ENCODE data around the gene PIM1. TPM values are rescaled to one million over a fixed set of nuclear protein-coding genes. Genes with fewer than 3 reads are reported as not detected.

The PIM1 gene
- total and polyA plus RNA-seq, 9 of the 15 experiments (the other 6 are each of a cell fraction or from before 2014, with no cell fraction given), result 19.0 to 789 (median 212) TPM

DNA sequence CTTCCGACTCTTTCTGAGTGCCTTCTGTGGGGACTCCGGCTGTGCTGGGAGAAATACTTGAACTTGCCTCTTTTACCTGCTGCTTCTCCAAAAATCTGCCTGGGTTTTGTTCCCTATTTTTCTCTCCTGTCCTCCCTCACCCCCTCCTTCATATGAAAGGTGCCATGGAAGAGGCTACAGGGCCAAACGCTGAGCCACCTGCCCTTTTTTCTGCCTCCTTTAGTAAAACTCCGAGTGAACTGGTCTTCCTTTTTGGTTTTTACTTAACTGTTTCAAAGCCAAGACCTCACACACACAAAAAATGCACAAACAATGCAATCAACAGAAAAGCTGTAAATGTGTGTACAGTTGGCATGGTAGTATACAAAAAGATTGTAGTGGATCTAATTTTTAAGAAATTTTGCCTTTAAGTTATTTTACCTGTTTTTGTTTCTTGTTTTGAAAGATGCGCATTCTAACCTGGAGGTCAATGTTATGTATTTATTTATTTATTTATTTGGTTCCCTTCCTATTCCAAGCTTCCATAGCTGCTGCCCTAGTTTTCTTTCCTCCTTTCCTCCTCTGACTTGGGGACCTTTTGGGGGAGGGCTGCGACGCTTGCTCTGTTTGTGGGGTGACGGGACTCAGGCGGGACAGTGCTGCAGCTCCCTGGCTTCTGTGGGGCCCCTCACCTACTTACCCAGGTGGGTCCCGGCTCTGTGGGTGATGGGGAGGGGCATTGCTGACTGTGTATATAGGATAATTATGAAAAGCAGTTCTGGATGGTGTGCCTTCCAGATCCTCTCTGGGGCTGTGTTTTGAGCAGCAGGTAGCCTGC, 4.8 kb downstream of the PIM1 start (continued):
- TF ChIP-seq NCOA2 (IDR thresholded peaks at IDR 0.05; ENCODE audit: partially characterized antibody in 2 of 2) (no peak), MYNN (IDR thresholded peaks at IDR 0.05) (no peak), MYNN (CRISPR knock-in tag; IDR thresholded peaks at IDR 0.05) (no peak), ZNF282 (CRISPR knock-in tag; IDR thresholded peaks at IDR 0.05) (no peak), ZNF217 (CRISPR knock-in tag; IDR thresholded peaks at IDR 0.05) (no peak), ZNF586 (CRISPR knock-in tag; conservative IDR thresholded peaks at IDR 0.05) (no peak), NFATC3 (IDR thresholded peaks at IDR 0.05) (no peak), SAFB2 (IDR thresholded peaks at IDR 0.05; ENCODE audit: borderline replicate concordance, low read depth, low read length, severe bottlenecking) (no peak), TRIM24 (IDR thresholded peaks at IDR 0.05) (no peak), BCL6 (CRISPR knock-in tag; IDR thresholded peaks at IDR 0.05) (no peak), NFE2 (IDR thresholded peaks at IDR 0.05; ENCODE audit: low read depth) (no peak), NFE2L1 (tag; IDR thresholded peaks at IDR 0.05; ENCODE audit: borderline replicate concordance, low read depth) (no peak), ZC3H11A (IDR thresholded peaks at IDR 0.05; ENCODE audit: low read depth, low read length) (no peak), RBM17 (IDR thresholded peaks at IDR 0.05; ENCODE audit: borderline replicate concordance, low read depth, low read length) (no peak), MCM5 (IDR thresholded peaks at IDR 0.05; ENCODE audit: low read depth) (no peak), MCM7 (IDR thresholded peaks at IDR 0.05) (no peak), ETV6 (IDR thresholded peaks at IDR 0.05; ENCODE audit: borderline replicate concordance in 1 of 2, low read depth in 2 of 2, low read length in 1 of 2) (no peak), ETV6 (CRISPR knock-in tag; IDR thresholded peaks at IDR 0.05; ENCODE audit: borderline replicate concordance) (no peak), MED1 (CRISPR knock-in tag; IDR thresholded peaks at IDR 0.05; ENCODE audit: borderline replicate concordance) (no peak), CHCHD3 (CRISPR knock-in tag; IDR thresholded peaks at IDR 0.05) (no peak), XRCC5 (IDR thresholded peaks at IDR 0.05; ENCODE audit: low read depth, low read length) (no peak), POLR2B (IDR thresholded peaks at IDR 0.05; ENCODE audit: low read depth, partially characterized antibody) (peak; percentile 17), ID3 (CRISPR knock-in tag; IDR thresholded peaks at IDR 0.05) (no peak), ID3 (tag; IDR thresholded peaks at IDR 0.05) (no peak), PHTF2 (CRISPR knock-in tag; IDR thresholded peaks at IDR 0.05) (peak; percentile 16; the same call in 1 of the 2 replicates), PURB (CRISPR knock-in tag; IDR thresholded peaks at IDR 0.05; ENCODE audit: low read depth) (no peak), YY1 (IDR thresholded peaks at IDR 0.05; ENCODE audit: borderline replicate concordance in 1 of 3, control insufficient read depth in 1 of 3, extremely low read depth in 1 of 3, insufficient read depth in 3 of 3, insufficient read length in 1 of 3, insufficient replicate concordance in 2 of 3, low read depth in 1 of 3, low read length in 2 of 3) (no peak), CBX3 (IDR thresholded peaks at IDR 0.05; ENCODE audit: borderline replicate concordance in 1 of 2, low read length in 2 of 2) (no peak), XRCC4 (IDR thresholded peaks at IDR 0.05; ENCODE audit: extremely low read depth, insufficient read depth, insufficient read length) (no peak), FOXA3 (CRISPR knock-in tag; conservative IDR thresholded peaks at IDR 0.05 in 1 of 2, IDR thresholded peaks at IDR 0.05 in 1 of 2) (no peak), POLR2AphosphoS5 (IDR thresholded peaks at IDR 0.05; ENCODE audit: control insufficient read depth, insufficient read depth, low read depth, low read length) (0 out of 2 replicates have a peak, but pooled peaks have one; percentile 7)
